GM12878 (cell line): Measurements from ENCODE around the gene MCEMP1. TPM values are rescaled to one million over a fixed set of nuclear protein-coding genes. Genes with fewer than 3 reads are reported as not detected.

Experiments used
- BHLHE40 ChIP-seq, 2 experiments: fragments of 450-650 bp in 1 of 2; IDR thresholded peaks; 2 replicates each; pipeline ENCODE4 v1.6.1; 2011 to 2017; ENCODE audit warnings: low read depth in 2 of 2, borderline replicate concordance in 1 of 2, improper control_type of control experiment in 1 of 2, low read length in 1 of 2, mild to moderate bottlenecking in 1 of 2
- BRCA1 ChIP-seq: IDR thresholded peaks from 2 replicates; pipeline ENCODE4 v1.6.1; 2011; ENCODE audit warnings: low read depth, low read length, improper control_type of control experiment
- CBX5 ChIP-seq: sonication (generic); IDR thresholded peaks from 2 replicates; pipeline ENCODE4 v1.6.1; 2016; ENCODE audit warnings: low read depth, moderate library complexity, mild to moderate bottlenecking, inconsistent platforms
- ELK1 ChIP-seq: IDR thresholded peaks from 2 replicates; pipeline ENCODE4 v1.6.1; 2012; ENCODE audit warnings: low read depth, low read length, improper control_type of control experiment
- EP300 ChIP-seq, 2 experiments: fragments of 150-350 bp in 1 of 2; IDR thresholded peaks; 2 replicates each; pipeline ENCODE4 v1.6.1; 2011 to 2012; ENCODE audit warnings: low read depth in 2 of 2, low read length in 2 of 2, borderline replicate concordance in 1 of 2, improper control_type of control experiment in 1 of 2, inconsistent platforms in 1 of 2; ENCODE audit not compliant: control insufficient read depth in 1 of 2
- ESRRA ChIP-seq: IDR thresholded peaks from 2 replicates; pipeline ENCODE4 v1.6.1; 2012; ENCODE audit warnings: mild to moderate bottlenecking, low read length, improper control_type of control experiment
- FOS ChIP-seq: IDR thresholded peaks from 3 replicates; pipeline ENCODE4 v1.6.1; 2011; ENCODE audit warnings: borderline replicate concordance; ENCODE audit not compliant: insufficient read length; ENCODE audit errors: extremely low read depth
- FOXM1 ChIP-seq: IDR thresholded peaks from 2 replicates; pipeline ENCODE4 v1.6.1; 2012; ENCODE audit warnings: low read depth, mild to moderate bottlenecking, inconsistent platforms, low read length, moderate library complexity
- HDGF ChIP-seq: fragments of 450-650 bp; IDR thresholded peaks from 2 replicates; pipeline ENCODE4 v1.6.1; 2016; ENCODE audit warnings: antibody characterized with exemption
- HSF1 ChIP-seq: fragments of 150-350 bp; IDR thresholded peaks from 2 replicates; pipeline ENCODE4 v1.6.1; 2014; ENCODE audit warnings: mild to moderate bottlenecking, low read depth, low read length
- NBN ChIP-seq: fragments of 450-650 bp; IDR thresholded peaks from 2 replicates; pipeline ENCODE4 v1.6.1; 2016
- NFYB ChIP-seq: IDR thresholded peaks from 2 replicates; pipeline ENCODE4 v1.6.1; 2011; ENCODE audit warnings: low read depth, mild to moderate bottlenecking, low read length, improper control_type of control experiment, moderate library complexity; ENCODE audit not compliant: insufficient read depth
- NR2C2 ChIP-seq: IDR thresholded peaks from 2 replicates; pipeline ENCODE4 v1.6.1; 2011; ENCODE audit warnings: borderline replicate concordance, low read depth; ENCODE audit not compliant: control insufficient read depth, insufficient read length
- NRF1 ChIP-seq: conservative IDR thresholded peaks from 2 replicates; pipeline ENCODE4 v1.6.1; 2011; ENCODE audit warnings: mild to moderate bottlenecking, low read depth, low read length, improper control_type of control experiment
- PAX5 ChIP-seq: IDR thresholded peaks from 2 replicates; pipeline ENCODE4 v1.6.1; 2011; ENCODE audit warnings: low read depth, low read length, borderline replicate concordance
- PML ChIP-seq: IDR thresholded peaks from 2 replicates; pipeline ENCODE4 v1.6.1; 2012; ENCODE audit warnings: low read length, inconsistent platforms
- POU2F2 ChIP-seq: IDR thresholded peaks from 3 replicates; pipeline ENCODE4 v1.6.1; 2011; ENCODE audit warnings: low read depth, mild to moderate bottlenecking, low read length, borderline replicate concordance
- RAD21 ChIP-seq: IDR thresholded peaks from 2 replicates; pipeline ENCODE4 v1.6.1; 2011; ENCODE audit warnings: mild to moderate bottlenecking, low read depth, low read length, moderate library complexity; ENCODE audit not compliant: insufficient read depth
- RB1 ChIP-seq: fragments of 450-650 bp; formaldehyde crosslinking; IDR thresholded peaks from 2 replicates; pipeline ENCODE4 v1.6.1; 2017; ENCODE audit warnings: mild to moderate bottlenecking, borderline replicate concordance
- SIN3A ChIP-seq: IDR thresholded peaks from 2 replicates; pipeline ENCODE4 v1.6.1; 2012; ENCODE audit warnings: low read depth, low read length, improper control_type of control experiment
- SP1 ChIP-seq: IDR thresholded peaks from one replicate; pipeline ENCODE4 v1.6.1; 2011; ENCODE audit warnings: low read depth, low read length
- SREBF1 ChIP-seq: IDR thresholded peaks from 2 replicates; pipeline ENCODE4 v1.6.1; 2012; ENCODE audit warnings: mild to moderate bottlenecking, low read length
- WRNIP1 ChIP-seq: IDR thresholded peaks from 2 replicates; pipeline ENCODE4 v1.6.1; 2011; ENCODE audit warnings: low read depth, low read length, improper control_type of control experiment, borderline replicate concordance
- YBX1 ChIP-seq: fragments of 450-650 bp; IDR thresholded peaks from 2 replicates; pipeline ENCODE4 v1.6.1; 2016; ENCODE audit warnings: antibody characterized with exemption
- ZNF207 ChIP-seq: fragments of 450-650 bp; IDR thresholded peaks from 2 replicates; pipeline ENCODE4 v1.6.1; 2014; ENCODE audit warnings: antibody characterized with exemption, mild to moderate bottlenecking, borderline replicate concordance
- polyA plus RNA-seq, 11 experiments: library from polyadenylated mRNA; depleted of rRNA in 4 of 11; unstranded in 6 of 11; stranded (reverse) in 5 of 11; fragments of >200 nt; fragmentation: Nextera tagmentation in 4 of 11; fragmentation: Illumina TruSeq in 1 of 11; extraction: Ambion mirVana in 4 of 11; extraction: Trizol in 1 of 11; gene quantifications; 1 replicate in 1 of 11; 2 replicates in 10 of 11; pipeline versions ENCODE4 v1.2.1 to v1.2.3, GENCODE V29; 2011 to 2016; ENCODE audit warnings: inconsistent platforms in 2 of 11, missing spikeins in 2 of 11, low read depth in 1 of 11
- total RNA-seq, 4 experiments: library from RNA; depleted of rRNA in 3 of 4; stranded (reverse); fragments of >200 nt in 3 of 4; fragmentation: Illumina TruSeq in 1 of 4; extraction: Trizol in 1 of 4; gene quantifications; 2 replicates each; pipeline versions ENCODE4 v1.2.1 to v1.2.3, GENCODE V29; 2013 to 2021
- TF ChIP-seq, protein P1 (sequence below): IDR thresholded peaks from 2 replicates; pipeline ENCODE4 v1.6.1; 2012; ENCODE audit warnings: low read depth, low read length, improper control_type of control experiment
- TF ChIP-seq, protein P2 (sequence below): fragments of 450-650 bp; IDR thresholded peaks from 2 replicates; pipeline ENCODE4 v1.6.1; 2018; ENCODE audit warnings: mild to moderate bottlenecking, low read depth, moderate library complexity; ENCODE audit not compliant: partially characterized antibody

MCEMP1 gene
- total and polyA plus RNA-seq, 10 of the 15 experiments (the other 5 are each of a cell fraction or from before 2014, with no cell fraction given): 0.08 to 0.55 (median 0.26) TPM; not detected in 1

DNA sequence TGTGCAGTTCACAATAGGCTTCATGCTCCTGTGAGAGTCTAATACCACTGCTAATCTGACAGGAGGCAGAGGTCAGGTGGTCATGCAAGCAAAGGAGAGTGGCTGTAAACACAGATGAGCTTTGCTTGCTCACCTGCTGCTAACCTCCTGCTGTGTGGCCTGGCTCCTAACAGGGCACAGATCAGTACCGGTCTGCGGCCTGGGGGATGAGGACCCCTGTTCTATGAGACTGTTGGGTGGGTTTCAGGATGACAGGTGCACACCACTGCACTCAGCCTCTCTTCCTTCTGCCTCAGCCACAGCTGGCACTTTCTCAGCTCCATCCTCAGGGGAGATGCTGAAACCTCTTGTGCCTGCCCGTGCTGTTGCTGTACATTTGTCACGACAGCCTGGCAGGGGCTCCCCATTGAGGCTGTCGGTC is 45.4 kb downstream of the MCEMP1 start (continued):
- no peak for TF ChIP-seq POU2F2
- TF ChIP-seq HSF1: no peak
- no peak for TF ChIP-seq RB1
- TF ChIP-seq EP300 (IDR thresholded peaks at IDR 0.05; ENCODE audit: borderline replicate concordance in 1 of 2, control insufficient read depth in 1 of 2, low read depth in 2 of 2, low read length in 2 of 2): no peak
- TF ChIP-seq FOXM1: peak; percentile 51; the same call in 1 of the 2 replicates
- TF ChIP-seq PAX5: no peak
- TF ChIP-seq ZNF207: no peak
- no peak for TF ChIP-seq SREBF1
- no peak for TF ChIP-seq NR2C2
- no peak for TF ChIP-seq FOS
- no peak for TF ChIP-seq NBN
- TF ChIP-seq SP1: no peak
- 0 out of 2 replicates have a peak, but pooled peaks have one; percentile 29 for TF ChIP-seq HDGF
- no peak for TF ChIP-seq RAD21
- no peak for TF ChIP-seq CBX5
- TF ChIP-seq NRF1: no peak
- TF ChIP-seq YBX1: no peak
- TF ChIP-seq PML: no peak
- TF ChIP-seq SIN3A: no peak
- no peak for TF ChIP-seq WRNIP1
- TF ChIP-seq, protein P1, sequence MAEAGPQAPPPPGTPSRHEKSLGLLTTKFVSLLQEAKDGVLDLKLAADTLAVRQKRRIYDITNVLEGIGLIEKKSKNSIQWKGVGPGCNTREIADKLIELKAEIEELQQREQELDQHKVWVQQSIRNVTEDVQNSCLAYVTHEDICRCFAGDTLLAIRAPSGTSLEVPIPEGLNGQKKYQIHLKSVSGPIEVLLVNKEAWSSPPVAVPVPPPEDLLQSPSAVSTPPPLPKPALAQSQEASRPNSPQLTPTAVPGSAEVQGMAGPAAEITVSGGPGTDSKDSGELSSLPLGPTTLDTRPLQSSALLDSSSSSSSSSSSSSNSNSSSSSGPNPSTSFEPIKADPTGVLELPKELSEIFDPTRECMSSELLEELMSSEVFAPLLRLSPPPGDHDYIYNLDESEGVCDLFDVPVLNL: no peak
- TF ChIP-seq, protein P2, sequence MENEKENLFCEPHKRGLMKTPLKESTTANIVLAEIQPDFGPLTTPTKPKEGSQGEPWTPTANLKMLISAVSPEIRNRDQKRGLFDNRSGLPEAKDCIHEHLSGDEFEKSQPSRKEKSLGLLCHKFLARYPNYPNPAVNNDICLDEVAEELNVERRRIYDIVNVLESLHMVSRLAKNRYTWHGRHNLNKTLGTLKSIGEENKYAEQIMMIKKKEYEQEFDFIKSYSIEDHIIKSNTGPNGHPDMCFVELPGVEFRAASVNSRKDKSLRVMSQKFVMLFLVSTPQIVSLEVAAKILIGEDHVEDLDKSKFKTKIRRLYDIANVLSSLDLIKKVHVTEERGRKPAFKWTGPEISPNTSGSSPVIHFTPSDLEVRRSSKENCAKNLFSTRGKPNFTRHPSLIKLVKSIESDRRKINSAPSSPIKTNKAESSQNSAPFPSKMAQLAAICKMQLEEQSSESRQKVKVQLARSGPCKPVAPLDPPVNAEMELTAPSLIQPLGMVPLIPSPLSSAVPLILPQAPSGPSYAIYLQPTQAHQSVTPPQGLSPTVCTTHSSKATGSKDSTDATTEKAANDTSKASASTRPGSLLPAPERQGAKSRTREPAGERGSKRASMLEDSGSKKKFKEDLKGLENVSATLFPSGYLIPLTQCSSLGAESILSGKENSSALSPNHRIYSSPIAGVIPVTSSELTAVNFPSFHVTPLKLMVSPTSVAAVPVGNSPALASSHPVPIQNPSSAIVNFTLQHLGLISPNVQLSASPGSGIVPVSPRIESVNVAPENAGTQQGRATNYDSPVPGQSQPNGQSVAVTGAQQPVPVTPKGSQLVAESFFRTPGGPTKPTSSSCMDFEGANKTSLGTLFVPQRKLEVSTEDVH: no peak
- no peak for TF ChIP-seq BRCA1
- TF ChIP-seq ESRRA: no peak
- TF ChIP-seq BHLHE40 (IDR thresholded peaks at IDR 0.05; ENCODE audit: borderline replicate concordance in 1 of 2, low read depth in 2 of 2, low read length in 1 of 2): peak; percentile 7 to 61; a peak in 1 of 4 replicates
- TF ChIP-seq NFYB: no peak
- no peak for TF ChIP-seq ELK1
